Measurements from ENCODE around the gene LY6G6F. TPM values are rescaled to one million over a fixed set of nuclear protein-coding genes. Genes with fewer than 3 reads are reported as not detected.

LY6G6F gene
- total and polyA plus RNA-seq, 10 of the 15 experiments (the other 5 are each of a cell fraction or from before 2014, with no cell fraction given) = not detected

GRCh38 chr6:31711233-31711632, 4.6 kb downstream of the LY6G6F start:
- peaks cover 0 to 2% of the 10 kb centered on the region in 2 experiments; a peak in 3 of 4 replicates for H3K27me3 ChIP-seq (replicated peaks in 1 of 2; ENCODE audit: control insufficient read depth in 2 of 2, insufficient read depth in 2 of 2, low read length in 1 of 2)
- in situ Hi-C loops (cut with MboI) (no loop called here), intact Hi-C loops (cut with micrococcal nuclease; ENCODE audit: unreplicated experiment) (no loop called here)
- ChIA-PET POLR2A (no interaction called here), SMC1A (ENCODE audit: uncharacterized antibody, unreplicated experiment) (no interaction called here), RAD21 (ENCODE audit: unreplicated experiment) (interaction anchor here (0.7 kb wide), 1 partner anchor 119 kb away, joined by 3 read pairs; no protein-coding TSS in a partner anchor), CTCF (interaction anchor here (0.5 to 2.9 kb wide), 3 partner anchors 27 to 58 kb away, joined by 3 to 14 read pairs (median 3); no protein-coding TSS in a partner anchor)
- no peak overlapping the region for H2AFZ ChIP-seq (ENCODE audit: control insufficient read depth, low read depth, low read length)
- H3K4me1 ChIP-seq (ENCODE audit: control insufficient read depth, insufficient read depth, low read length) = no peaks in the 10 kb centered on the region
- H3K36me3 ChIP-seq (ENCODE audit: control insufficient read depth in 2 of 2, insufficient read depth in 2 of 2, low read length in 1 of 2) = no peaks in the 10 kb centered on the region
- BruUV-seq (replicated peaks) = no TSS peak
- H3K9ac ChIP-seq (ENCODE audit: control insufficient read depth, insufficient read depth, low read length) = no peak overlapping the region
- no peak overlapping the region for H3K4me3 ChIP-seq
- no peaks in the 10 kb centered on the region for H3K9me3 ChIP-seq (replicated peaks; ENCODE audit: control insufficient read depth, insufficient read depth, low read length)
- H3K4me2 ChIP-seq (ENCODE audit: control insufficient read depth, insufficient read depth) = no peak overlapping the region
- DNase-seq (ENCODE audit: low read depth, low spot score) (no peak), ATAC-seq (peak; percentile 37; the same call in 2 of the 3 replicates), FAIRE-seq (no peak)
- no peaks in the 10 kb centered on the region for H4K20me1 ChIP-seq (ENCODE audit: control insufficient read depth, insufficient read depth)
- 27% methylated on average over 8 of the region's 8 CpGs for WGBS (ENCODE audit: insufficient coverage, insufficient replicate concordance, low lambda C conversion rate, missing lambda C conversion rate)
- H3K27ac ChIP-seq (ENCODE audit: control insufficient read depth, insufficient read depth) = no peak overlapping the region
- TF ChIP-seq GABPA (IDR thresholded peaks at IDR 0.05; ENCODE audit: low read depth) (no peak), TCF3 (IDR thresholded peaks at IDR 0.05; ENCODE audit: borderline replicate concordance, insufficient read depth, low read depth, low read length) (no peak), ESRRA (IDR thresholded peaks at IDR 0.05; ENCODE audit: low read length) (no peak), CHD1 (IDR thresholded peaks at IDR 0.05; ENCODE audit: low read depth, low read length) (no peak), SIX5 (IDR thresholded peaks at IDR 0.05; ENCODE audit: low read depth, low read length, severe bottlenecking) (no peak), HDGF (IDR thresholded peaks at IDR 0.05) (no peak), NR2C2 (IDR thresholded peaks at IDR 0.05; ENCODE audit: borderline replicate concordance, control insufficient read depth, insufficient read length, low read depth) (no peak)
- TF ChIP-seq, protein P1, sequence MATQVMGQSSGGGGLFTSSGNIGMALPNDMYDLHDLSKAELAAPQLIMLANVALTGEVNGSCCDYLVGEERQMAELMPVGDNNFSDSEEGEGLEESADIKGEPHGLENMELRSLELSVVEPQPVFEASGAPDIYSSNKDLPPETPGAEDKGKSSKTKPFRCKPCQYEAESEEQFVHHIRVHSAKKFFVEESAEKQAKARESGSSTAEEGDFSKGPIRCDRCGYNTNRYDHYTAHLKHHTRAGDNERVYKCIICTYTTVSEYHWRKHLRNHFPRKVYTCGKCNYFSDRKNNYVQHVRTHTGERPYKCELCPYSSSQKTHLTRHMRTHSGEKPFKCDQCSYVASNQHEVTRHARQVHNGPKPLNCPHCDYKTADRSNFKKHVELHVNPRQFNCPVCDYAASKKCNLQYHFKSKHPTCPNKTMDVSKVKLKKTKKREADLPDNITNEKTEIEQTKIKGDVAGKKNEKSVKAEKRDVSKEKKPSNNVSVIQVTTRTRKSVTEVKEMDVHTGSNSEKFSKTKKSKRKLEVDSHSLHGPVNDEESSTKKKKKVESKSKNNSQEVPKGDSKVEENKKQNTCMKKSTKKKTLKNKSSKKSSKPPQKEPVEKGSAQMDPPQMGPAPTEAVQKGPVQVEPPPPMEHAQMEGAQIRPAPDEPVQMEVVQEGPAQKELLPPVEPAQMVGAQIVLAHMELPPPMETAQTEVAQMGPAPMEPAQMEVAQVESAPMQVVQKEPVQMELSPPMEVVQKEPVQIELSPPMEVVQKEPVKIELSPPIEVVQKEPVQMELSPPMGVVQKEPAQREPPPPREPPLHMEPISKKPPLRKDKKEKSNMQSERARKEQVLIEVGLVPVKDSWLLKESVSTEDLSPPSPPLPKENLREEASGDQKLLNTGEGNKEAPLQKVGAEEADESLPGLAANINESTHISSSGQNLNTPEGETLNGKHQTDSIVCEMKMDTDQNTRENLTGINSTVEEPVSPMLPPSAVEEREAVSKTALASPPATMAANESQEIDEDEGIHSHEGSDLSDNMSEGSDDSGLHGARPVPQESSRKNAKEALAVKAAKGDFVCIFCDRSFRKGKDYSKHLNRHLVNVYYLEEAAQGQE (IDR thresholded peaks at IDR 0.05; ENCODE audit: low read depth, low read length) = no peak
- TF ChIP-seq, protein P2, sequence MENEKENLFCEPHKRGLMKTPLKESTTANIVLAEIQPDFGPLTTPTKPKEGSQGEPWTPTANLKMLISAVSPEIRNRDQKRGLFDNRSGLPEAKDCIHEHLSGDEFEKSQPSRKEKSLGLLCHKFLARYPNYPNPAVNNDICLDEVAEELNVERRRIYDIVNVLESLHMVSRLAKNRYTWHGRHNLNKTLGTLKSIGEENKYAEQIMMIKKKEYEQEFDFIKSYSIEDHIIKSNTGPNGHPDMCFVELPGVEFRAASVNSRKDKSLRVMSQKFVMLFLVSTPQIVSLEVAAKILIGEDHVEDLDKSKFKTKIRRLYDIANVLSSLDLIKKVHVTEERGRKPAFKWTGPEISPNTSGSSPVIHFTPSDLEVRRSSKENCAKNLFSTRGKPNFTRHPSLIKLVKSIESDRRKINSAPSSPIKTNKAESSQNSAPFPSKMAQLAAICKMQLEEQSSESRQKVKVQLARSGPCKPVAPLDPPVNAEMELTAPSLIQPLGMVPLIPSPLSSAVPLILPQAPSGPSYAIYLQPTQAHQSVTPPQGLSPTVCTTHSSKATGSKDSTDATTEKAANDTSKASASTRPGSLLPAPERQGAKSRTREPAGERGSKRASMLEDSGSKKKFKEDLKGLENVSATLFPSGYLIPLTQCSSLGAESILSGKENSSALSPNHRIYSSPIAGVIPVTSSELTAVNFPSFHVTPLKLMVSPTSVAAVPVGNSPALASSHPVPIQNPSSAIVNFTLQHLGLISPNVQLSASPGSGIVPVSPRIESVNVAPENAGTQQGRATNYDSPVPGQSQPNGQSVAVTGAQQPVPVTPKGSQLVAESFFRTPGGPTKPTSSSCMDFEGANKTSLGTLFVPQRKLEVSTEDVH (IDR thresholded peaks at IDR 0.05; ENCODE audit: low read depth, partially characterized antibody) = no peak
- no peaks in the 10 kb centered on the region for H3K79me2 ChIP-seq (ENCODE audit: control insufficient read depth, insufficient read depth, low read length)

Measured in GM12878 (cell line).